GM12878 (cell line): Measurements from ENCODE around the gene SPEG. TPM values are rescaled to one million over a fixed set of nuclear protein-coding genes. Genes with fewer than 3 reads are reported as not detected.

Experiments
- ATAC-seq: fragments of 200-7000 bp; cut with Tn5 transposase; 3 replicates; pipeline ENCODE4 v1.9.1; 2020; ENCODE audit warnings: mild to moderate bottlenecking, moderate library complexity
- BruUV-seq: library from RNA; stranded (reverse); fragments of 400-500 nt; replicated peaks from 2 replicates; lab custom pipeline; 2021; lab: Mats Ljungman, UMichigan
- CTCF ChIA-PET: fragments of 300-600 bp; sonication (Branson Sonifier 250); formaldehyde crosslinking; extraction: SDS; loops from one replicate; lab custom pipeline; 2021; ENCODE audit warnings: inconsistent platforms; lab: Yijun Ruan, JAX
- POLR2A ChIA-PET: fragments of 350-600 bp; formaldehyde crosslinking; extraction: SDS; loops from one replicate; lab custom pipeline; 2021; ENCODE audit warnings: inconsistent platforms; lab: Charles Lee
- RAD21 ChIA-PET: fragments of 300-600 bp; sonication (Branson Sonifier 250); formaldehyde crosslinking; loops from one replicate; lab custom pipeline; 2023; ENCODE audit warnings: antibody characterized with exemption; ENCODE audit not compliant: unreplicated experiment; lab: Charles Lee
- SMC1A ChIA-PET: fragments of 300-600 bp; sonication (Branson Sonifier 250); formaldehyde crosslinking; loops from one replicate; lab custom pipeline; 2023; ENCODE audit not compliant: unreplicated experiment, uncharacterized antibody; lab: Charles Lee
- DNase-seq: peaks from one replicate; pipeline ENCODE4 v3.0.0-alpha.2; 2011; ENCODE audit warnings: low read depth, low spot score
- FAIRE-seq: peaks from 3 replicates; lab custom pipeline; 2011; peaks lifted over from hg19 to GRCh38; lab: Jason Lieb, UNC
- H2AFZ ChIP-seq: 2 replicates; pipeline ENCODE4 v1.6.0; 2011; ENCODE audit warnings: low read depth, low read length, control low read depth; ENCODE audit not compliant: control insufficient read depth
- H3K27ac ChIP-seq: 2 replicates; pipeline ENCODE4 v1.5.1; 2011; ENCODE audit warnings: control low read depth; ENCODE audit not compliant: control insufficient read depth, insufficient read depth
- H3K27me3 ChIP-seq, 2 experiments: replicated peaks in 1 of 2; 2 replicates each; pipeline versions ENCODE4 v1.6.0 to v1.6.1; 2011; ENCODE audit warnings: low read length in 1 of 2; ENCODE audit not compliant: control insufficient read depth in 2 of 2, insufficient read depth in 2 of 2
- H3K36me3 ChIP-seq, 2 experiments: 2 replicates each; pipeline ENCODE4 v1.5.1; 2011; ENCODE audit warnings: low read length in 1 of 2; ENCODE audit not compliant: control insufficient read depth in 2 of 2, insufficient read depth in 2 of 2
- H3K4me1 ChIP-seq: 2 replicates; pipeline ENCODE4 v1.6.1; 2011; ENCODE audit warnings: mild to moderate bottlenecking, low read length, moderate library complexity, mixed read lengths; ENCODE audit not compliant: control insufficient read depth, insufficient read depth
- H3K4me2 ChIP-seq: 2 replicates; pipeline ENCODE4 v1.6.0; 2011; ENCODE audit warnings: control low read depth; ENCODE audit not compliant: control insufficient read depth, insufficient read depth
- H3K4me3 ChIP-seq: fragments of 200-600 bp; sonication (generic); 2 replicates; pipeline ENCODE4 v1.5.1; 2016
- H3K79me2 ChIP-seq: 2 replicates; pipeline ENCODE4 v1.6.0; 2011; ENCODE audit warnings: low read length; ENCODE audit not compliant: control insufficient read depth, insufficient read depth
- H3K9ac ChIP-seq: 2 replicates; pipeline ENCODE4 v1.8.0; 2011; ENCODE audit warnings: low read length, control low read depth, mixed read lengths; ENCODE audit not compliant: control insufficient read depth, insufficient read depth
- H3K9me3 ChIP-seq: replicated peaks from 3 replicates; pipeline ENCODE4 v1.5.1; 2011; ENCODE audit warnings: mild to moderate bottlenecking, low read length; ENCODE audit not compliant: control insufficient read depth, insufficient read depth
- H4K20me1 ChIP-seq: 2 replicates; pipeline ENCODE4 v1.6.0; 2011; ENCODE audit not compliant: control insufficient read depth, insufficient read depth
- CHD1 ChIP-seq: IDR thresholded peaks from 2 replicates; pipeline ENCODE4 v1.6.1; 2012; ENCODE audit warnings: low read depth, low read length, improper control_type of control experiment
- TAF1 ChIP-seq: IDR thresholded peaks from 2 replicates; pipeline ENCODE4 v1.6.1; 2011; ENCODE audit warnings: mild to moderate bottlenecking, low read depth, low read length, borderline replicate concordance
- WGBS: methylation state at CpG from one replicate; pipeline ENCODE4 v1.1.6; 2016; ENCODE audit warnings: low lambda C conversion rate; ENCODE audit not compliant: insufficient replicate concordance, insufficient coverage; ENCODE audit errors: missing lambda C conversion rate; 5-methylcytosine and 5-hydroxymethylcytosine counted together
- in situ Hi-C: fragments of 300-500 bp; cut with MboI; formaldehyde crosslinking; loops from 9 replicates; pipeline ENCODE4 v1.14.3; 2018; ENCODE audit warnings: mixed read lengths
- intact Hi-C: fragments of 100-400 bp; cut with micrococcal nuclease; formaldehyde crosslinking; loops from one replicate; pipeline ENCODE4 v1.14.2; 2022; ENCODE audit not compliant: unreplicated experiment
- polyA plus RNA-seq, 11 experiments: library from polyadenylated mRNA; depleted of rRNA in 4 of 11; unstranded in 6 of 11; stranded (reverse) in 5 of 11; fragments of >200 nt; fragmentation: Nextera tagmentation in 4 of 11; fragmentation: Illumina TruSeq in 1 of 11; extraction: Ambion mirVana in 4 of 11; extraction: Trizol in 1 of 11; gene quantifications; 1 replicate in 1 of 11; 2 replicates in 10 of 11; pipeline versions ENCODE4 v1.2.1 to v1.2.3, GENCODE V29; 2011 to 2016; ENCODE audit warnings: inconsistent platforms in 2 of 11, missing spikeins in 2 of 11, low read depth in 1 of 11
- total RNA-seq, 4 experiments: library from RNA; depleted of rRNA in 3 of 4; stranded (reverse); fragments of >200 nt in 3 of 4; fragmentation: Illumina TruSeq in 1 of 4; extraction: Trizol in 1 of 4; gene quantifications; 2 replicates each; pipeline versions ENCODE4 v1.2.1 to v1.2.3, GENCODE V29; 2013 to 2021
- TF ChIP-seq, protein P1 (sequence below): fragments of 450-650 bp; formaldehyde crosslinking; IDR thresholded peaks from 2 replicates; pipeline ENCODE4 v1.4.0; 2020; ENCODE audit warnings: mild to moderate bottlenecking, moderate library complexity
- TF ChIP-seq, protein P2 (sequence below): IDR thresholded peaks from 2 replicates; pipeline ENCODE4 v1.6.1; 2012; ENCODE audit warnings: low read depth, low read length, improper control_type of control experiment

Gene SPEG
- total and polyA plus RNA-seq, 10 of the 15 experiments (the other 5 are each of a cell fraction or from before 2014, with no cell fraction given) = 0.03 to 0.28 TPM; not detected in 8

DNA sequence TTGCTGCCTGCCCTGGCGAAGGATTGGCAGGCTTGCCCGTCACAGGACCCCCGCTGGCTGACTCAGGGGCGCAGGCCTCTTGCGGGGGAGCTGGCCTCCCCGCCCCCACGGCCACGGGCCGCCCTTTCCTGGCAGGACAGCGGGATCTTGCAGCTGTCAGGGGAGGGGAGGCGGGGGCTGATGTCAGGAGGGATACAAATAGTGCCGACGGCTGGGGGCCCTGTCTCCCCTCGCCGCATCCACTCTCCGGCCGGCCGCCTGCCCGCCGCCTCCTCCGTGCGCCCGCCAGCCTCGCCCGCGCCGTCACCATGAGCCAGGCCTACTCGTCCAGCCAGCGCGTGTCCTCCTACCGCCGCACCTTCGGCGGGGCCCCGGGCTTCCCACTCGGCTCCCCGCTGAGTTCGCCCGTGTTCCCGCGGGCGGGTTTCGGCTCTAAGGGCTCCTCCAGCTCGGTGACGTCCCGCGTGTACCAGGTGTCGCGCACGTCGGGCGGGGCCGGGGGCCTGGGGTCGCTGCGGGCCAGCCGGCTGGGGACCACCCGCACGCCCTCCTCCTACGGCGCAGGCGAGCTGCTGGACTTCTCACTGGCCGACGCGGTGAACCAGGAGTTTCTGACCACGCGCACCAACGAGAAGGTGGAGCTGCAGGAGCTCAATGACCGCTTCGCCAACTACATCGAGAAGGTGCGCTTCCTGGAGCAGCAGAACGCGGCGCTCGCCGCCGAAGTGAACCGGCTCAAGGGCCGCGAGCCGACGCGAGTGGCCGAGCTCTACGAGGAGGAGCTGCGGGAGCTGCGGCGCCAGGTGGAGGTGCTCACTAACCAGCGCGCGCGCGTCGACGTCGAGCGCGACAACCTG is 16.3 kb upstream of the SPEG start, which contains the start of gene DES:
Gene DES, plus strand, starts transcription at position 223 of the 857 bp plus-strand sequence. Its CDS starts 86 bp downstream, at position 309.
- no peak for FAIRE-seq
- no peaks in the 10 kb centered on the region for H3K79me2 ChIP-seq
- POLR2A ChIA-PET = no interaction called here
- BruUV-seq = no TSS peak
- intact Hi-C loops = no loop called here
- no peaks in the 10 kb centered on the region for H3K9me3 ChIP-seq
- no peak for ATAC-seq
- CTCF ChIA-PET = no interaction called here
- TF ChIP-seq, protein P1, sequence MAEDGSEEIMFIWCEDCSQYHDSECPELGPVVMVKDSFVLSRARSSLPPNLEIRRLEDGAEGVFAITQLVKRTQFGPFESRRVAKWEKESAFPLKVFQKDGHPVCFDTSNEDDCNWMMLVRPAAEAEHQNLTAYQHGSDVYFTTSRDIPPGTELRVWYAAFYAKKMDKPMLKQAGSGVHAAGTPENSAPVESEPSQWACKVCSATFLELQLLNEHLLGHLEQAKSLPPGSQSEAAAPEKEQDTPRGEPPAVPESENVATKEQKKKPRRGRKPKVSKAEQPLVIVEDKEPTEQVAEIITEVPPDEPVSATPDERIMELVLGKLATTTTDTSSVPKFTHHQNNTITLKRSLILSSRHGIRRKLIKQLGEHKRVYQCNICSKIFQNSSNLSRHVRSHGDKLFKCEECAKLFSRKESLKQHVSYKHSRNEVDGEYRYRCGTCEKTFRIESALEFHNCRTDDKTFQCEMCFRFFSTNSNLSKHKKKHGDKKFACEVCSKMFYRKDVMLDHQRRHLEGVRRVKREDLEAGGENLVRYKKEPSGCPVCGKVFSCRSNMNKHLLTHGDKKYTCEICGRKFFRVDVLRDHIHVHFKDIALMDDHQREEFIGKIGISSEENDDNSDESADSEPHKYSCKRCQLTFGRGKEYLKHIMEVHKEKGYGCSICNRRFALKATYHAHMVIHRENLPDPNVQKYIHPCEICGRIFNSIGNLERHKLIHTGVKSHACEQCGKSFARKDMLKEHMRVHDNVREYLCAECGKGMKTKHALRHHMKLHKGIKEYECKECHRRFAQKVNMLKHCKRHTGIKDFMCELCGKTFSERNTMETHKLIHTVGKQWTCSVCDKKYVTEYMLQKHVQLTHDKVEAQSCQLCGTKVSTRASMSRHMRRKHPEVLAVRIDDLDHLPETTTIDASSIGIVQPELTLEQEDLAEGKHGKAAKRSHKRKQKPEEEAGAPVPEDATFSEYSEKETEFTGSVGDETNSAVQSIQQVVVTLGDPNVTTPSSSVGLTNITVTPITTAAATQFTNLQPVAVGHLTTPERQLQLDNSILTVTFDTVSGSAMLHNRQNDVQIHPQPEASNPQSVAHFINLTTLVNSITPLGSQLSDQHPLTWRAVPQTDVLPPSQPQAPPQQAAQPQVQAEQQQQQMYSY (CRISPR knock-in tag) = no peak
- TF ChIP-seq CHD1 = no peak
- TF ChIP-seq, protein P2, sequence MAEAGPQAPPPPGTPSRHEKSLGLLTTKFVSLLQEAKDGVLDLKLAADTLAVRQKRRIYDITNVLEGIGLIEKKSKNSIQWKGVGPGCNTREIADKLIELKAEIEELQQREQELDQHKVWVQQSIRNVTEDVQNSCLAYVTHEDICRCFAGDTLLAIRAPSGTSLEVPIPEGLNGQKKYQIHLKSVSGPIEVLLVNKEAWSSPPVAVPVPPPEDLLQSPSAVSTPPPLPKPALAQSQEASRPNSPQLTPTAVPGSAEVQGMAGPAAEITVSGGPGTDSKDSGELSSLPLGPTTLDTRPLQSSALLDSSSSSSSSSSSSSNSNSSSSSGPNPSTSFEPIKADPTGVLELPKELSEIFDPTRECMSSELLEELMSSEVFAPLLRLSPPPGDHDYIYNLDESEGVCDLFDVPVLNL = no peak
- TF ChIP-seq TAF1 = no peak
- TF ChIP-seq, all 136 proteins: peak for 0
- in situ Hi-C loops = no loop called here
- no peaks in the 10 kb centered on the region for H3K4me1 ChIP-seq
- WGBS = 54% methylated on average over 41 of the region's 98 CpGs
- SMC1A ChIA-PET = no interaction called here
- no peak for DNase-seq
- H3K27me3 ChIP-seq = peaks cover 0 to 2% of the 10 kb centered on the region in 2 experiments; a peak in 2 of 4 replicates
- H2AFZ ChIP-seq = no peak within 1 kb of the TSS
- RAD21 ChIA-PET = no interaction called here
- H3K36me3 ChIP-seq = no peaks in the 10 kb centered on the region
- H3K4me3 ChIP-seq = no peak within 1 kb of the TSS
- H3K4me2 ChIP-seq = no peak within 1 kb of the TSS
- no peak within 1 kb of the TSS for H3K9ac ChIP-seq
- no peak within 1 kb of the TSS for H3K27ac ChIP-seq
- no peaks in the 10 kb centered on the region for H4K20me1 ChIP-seq
